Central memory CD8-positive, alpha-beta T cell (primary cell): ENCODE data around the gene NFKBIB.
"Not testable (repeated sequence)": the region's sequence is repeated elsewhere in the genome, so short reads cannot be mapped to it uniquely, and the experiment has no call there.

ENCODE experiments used
- ATAC-seq: fragments of 150-1000 bp; cut with Tn5 transposase; replicated peaks from 2 replicates; pipeline ENCODE4 v1.10.0; 2022; ENCODE audit warnings: mild to moderate bottlenecking, moderate FRiP score, moderate number of reproducible peaks; ENCODE audit not compliant: poor library complexity, severe bottlenecking; ENCODE audit errors: extremely low read depth
- DNase-seq, 2 donors: peaks; one replicate each; pipeline ENCODE4 v3.0.0; 2021; ENCODE audit warnings: low spot score in 2 of 2
- H3K27ac Mint-ChIP-seq: one replicate; pipeline ENCODE4 v1.8.0; 2022; ENCODE audit warnings: low read depth, mild to moderate bottlenecking, moderate library complexity, mixed read lengths
- H3K27me3 Mint-ChIP-seq: one replicate; pipeline ENCODE4 v1.8.0; 2022; ENCODE audit warnings: mixed read lengths
- H3K36me3 Mint-ChIP-seq: one replicate; pipeline ENCODE4 v1.8.0; 2022; ENCODE audit warnings: mild to moderate bottlenecking, moderate library complexity, mixed read lengths; ENCODE audit not compliant: insufficient read depth
- H3K4me1 Mint-ChIP-seq: one replicate; pipeline ENCODE4 v1.8.0; 2022; ENCODE audit warnings: mixed read lengths
- H3K4me3 Mint-ChIP-seq: one replicate; pipeline ENCODE4 v1.8.0; 2022; ENCODE audit warnings: mild to moderate bottlenecking, moderate library complexity, mixed read lengths
- H3K9me3 Mint-ChIP-seq: one replicate; pipeline ENCODE4 v1.8.0; 2022; ENCODE audit warnings: mixed read lengths

The NFKBIB gene

GRCh38 chr19:38880076-38880881 is 19.5 kb upstream of the NFKBIB start:
- peaks cover 26% of the 10 kb centered on the region for H3K36me3 Mint-ChIP-seq
- no peaks in the 10 kb centered on the region for H3K9me3 Mint-ChIP-seq
- peaks cover 31% of the 10 kb centered on the region for H3K4me1 Mint-ChIP-seq
- no peaks in the 10 kb centered on the region for H3K27me3 Mint-ChIP-seq
- ATAC-seq, result no peak
- no peak overlapping the region for H3K27ac Mint-ChIP-seq
- peak overlapping the region; percentile 46 for H3K4me3 Mint-ChIP-seq
- DNase-seq, result no peak

- Mint-ChIP-seq H3K36me3 (peaks cover 25% of the 10 kb centered on the region), H3K27ac (peak overlapping the region; percentile 71), H3K4me3 (no peak overlapping the region), H3K27me3 (no peaks in the 10 kb centered on the region), H3K4me1 (peaks cover 30% of the 10 kb centered on the region), H3K9me3 (no peaks in the 10 kb centered on the region)
- DNase-seq, result no peak
- no peak for ATAC-seq
Observed at GRCh38 chr19:38880882-38881609, 18.7 kb upstream of the NFKBIB start.

- Mint-ChIP-seq H3K4me1 (peaks cover 12% of the 10 kb centered on the region), H3K4me3 (no peak overlapping the region), H3K27ac (peak overlapping the region; percentile 72), H3K27me3 (no peaks in the 10 kb centered on the region), H3K9me3 (no peaks in the 10 kb centered on the region), H3K36me3 (peaks cover 32% of the 10 kb centered on the region)
- no peak for ATAC-seq
- no peak for DNase-seq
Observed at GRCh38 chr19:38883286-38883685, 16.5 kb upstream of the NFKBIB start.

GRCh38 chr19:38884691-38885090 is 15.1 kb upstream of the NFKBIB start:
- not testable (repeated sequence) for H3K4me3 Mint-ChIP-seq, H3K27me3 Mint-ChIP-seq, H3K4me1 Mint-ChIP-seq, H3K9me3 Mint-ChIP-seq, ATAC-seq, DNase-seq
- H3K36me3 Mint-ChIP-seq, result peaks cover 33% of the 10 kb centered on the region
- peak overlapping the region; percentile 80 for H3K27ac Mint-ChIP-seq

GRCh38 chr19:38888876-38889275 is 10.9 kb upstream of the NFKBIB start:
- Mint-ChIP-seq H3K4me3 (no peak overlapping the region), H3K27ac (no peak overlapping the region), H3K9me3 (no peaks in the 10 kb centered on the region), H3K4me1 (no peaks in the 10 kb centered on the region), H3K27me3 (no peaks in the 10 kb centered on the region), H3K36me3 (peaks cover 33% of the 10 kb centered on the region)
- no peak for DNase-seq
- no peak for ATAC-seq

GRCh38 chr19:38889803-38890202 is 10.0 kb upstream of the NFKBIB start:
- no peaks in the 10 kb centered on the region for H3K9me3 Mint-ChIP-seq
- DNase-seq, result no peak
- no peak overlapping the region for H3K4me3 Mint-ChIP-seq
- ATAC-seq, result no peak
- no peak overlapping the region for H3K27ac Mint-ChIP-seq
- no peaks in the 10 kb centered on the region for H3K27me3 Mint-ChIP-seq
- H3K4me1 Mint-ChIP-seq, result peaks cover 4% of the 10 kb centered on the region
- peaks cover 33% of the 10 kb centered on the region for H3K36me3 Mint-ChIP-seq

- Mint-ChIP-seq H3K27ac (no peak overlapping the region), H3K36me3 (peaks cover 35% of the 10 kb centered on the region), H3K27me3 (no peaks in the 10 kb centered on the region), H3K4me3 (no peak overlapping the region), H3K4me1 (peaks cover 13% of the 10 kb centered on the region), H3K9me3 (no peaks in the 10 kb centered on the region)
- DNase-seq (no peak), ATAC-seq (no peak)
Observed at GRCh38 chr19:38890686-38891085, 9.1 kb upstream of the NFKBIB start.

GRCh38 chr19:38891771-38892170 is 8.0 kb upstream of the NFKBIB start:
- Mint-ChIP-seq H3K4me1 (peaks cover 17% of the 10 kb centered on the region), H3K36me3 (peaks cover 32% of the 10 kb centered on the region)
- ATAC-seq, result no peak

GRCh38 chr19:38892841-38893240 is 6.9 kb upstream of the NFKBIB start:
- DNase-seq (no peak), ATAC-seq (no peak)
- H3K4me3 Mint-ChIP-seq, result no peak overlapping the region
- H3K4me1 Mint-ChIP-seq, result peaks cover 25% of the 10 kb centered on the region
- no peaks in the 10 kb centered on the region for H3K9me3 Mint-ChIP-seq
- H3K36me3 Mint-ChIP-seq, result peaks cover 38% of the 10 kb centered on the region
- no peaks in the 10 kb centered on the region for H3K27me3 Mint-ChIP-seq
- H3K27ac Mint-ChIP-seq, result no peak overlapping the region

More at GRCh38 chr19:38891771-38892170, 8.0 kb upstream of the NFKBIB start:
- no peaks in the 10 kb centered on the region for H3K27me3 Mint-ChIP-seq
- no peak overlapping the region for H3K4me3 Mint-ChIP-seq
- no peak overlapping the region for H3K27ac Mint-ChIP-seq
- no peaks in the 10 kb centered on the region for H3K9me3 Mint-ChIP-seq
- DNase-seq, result no peak

- ATAC-seq (no peak), DNase-seq (no peak)
- Mint-ChIP-seq H3K36me3 (peaks cover 39% of the 10 kb centered on the region), H3K27me3 (no peaks in the 10 kb centered on the region), H3K27ac (no peak overlapping the region), H3K9me3 (no peaks in the 10 kb centered on the region), H3K4me1 (peaks cover 30% of the 10 kb centered on the region), H3K4me3 (no peak overlapping the region)
Observed at GRCh38 chr19:38893341-38893771, 6.4 kb upstream of the NFKBIB start.

GRCh38 chr19:38894968-38895367 is 4.8 kb upstream of the NFKBIB start:
- peaks cover 38% of the 10 kb centered on the region for H3K36me3 Mint-ChIP-seq
- H3K27ac Mint-ChIP-seq, result peak overlapping the region; percentile 78
- ATAC-seq (no peak), DNase-seq (no peak)
- H3K27me3 Mint-ChIP-seq, result no peaks in the 10 kb centered on the region
- peak overlapping the region; percentile 36 for H3K4me3 Mint-ChIP-seq
- H3K9me3 Mint-ChIP-seq, result no peaks in the 10 kb centered on the region
- H3K4me1 Mint-ChIP-seq, result peaks cover 41% of the 10 kb centered on the region

- H3K4me3 Mint-ChIP-seq, result peak overlapping the region; percentile 86
- H3K4me1 Mint-ChIP-seq, result peaks cover 58% of the 10 kb centered on the region
- peak overlapping the region; percentile 100 for H3K27ac Mint-ChIP-seq
- DNase-seq (no peak), ATAC-seq (peak; percentile 49)
- no peaks in the 10 kb centered on the region for H3K9me3 Mint-ChIP-seq
- H3K36me3 Mint-ChIP-seq, result peaks cover 28% of the 10 kb centered on the region
- no peaks in the 10 kb centered on the region for H3K27me3 Mint-ChIP-seq
Observed at GRCh38 chr19:38898788-38899446, 852 bp upstream of the NFKBIB start.
